Esophagus squamous epithelium (tissue), 4 donors: ENCODE measurements around the gene ARNT2.

ENCODE experiments used
- POLR2A ChIP-seq, 4 donors: fragments of 450-650 bp; IDR thresholded peaks; one replicate each; pipeline ENCODE4 v1.6.1; 2017; ENCODE audit warnings: antibody characterized with exemption in 4 of 4, mild to moderate bottlenecking in 4 of 4, moderate library complexity in 3 of 4
- TF ChIP-seq, protein P1 (sequence below), 6 experiments: fragments of 450-650 bp in 4 of 6; fragments of 200-600 bp in 2 of 6; sonication (generic) in 2 of 6; IDR thresholded peaks; one replicate each; pipeline ENCODE4 v1.5.1; 2016 to 2019; ENCODE audit warnings: antibody characterized with exemption in 6 of 6, mild to moderate bottlenecking in 4 of 6, moderate library complexity in 4 of 6

DNA sequence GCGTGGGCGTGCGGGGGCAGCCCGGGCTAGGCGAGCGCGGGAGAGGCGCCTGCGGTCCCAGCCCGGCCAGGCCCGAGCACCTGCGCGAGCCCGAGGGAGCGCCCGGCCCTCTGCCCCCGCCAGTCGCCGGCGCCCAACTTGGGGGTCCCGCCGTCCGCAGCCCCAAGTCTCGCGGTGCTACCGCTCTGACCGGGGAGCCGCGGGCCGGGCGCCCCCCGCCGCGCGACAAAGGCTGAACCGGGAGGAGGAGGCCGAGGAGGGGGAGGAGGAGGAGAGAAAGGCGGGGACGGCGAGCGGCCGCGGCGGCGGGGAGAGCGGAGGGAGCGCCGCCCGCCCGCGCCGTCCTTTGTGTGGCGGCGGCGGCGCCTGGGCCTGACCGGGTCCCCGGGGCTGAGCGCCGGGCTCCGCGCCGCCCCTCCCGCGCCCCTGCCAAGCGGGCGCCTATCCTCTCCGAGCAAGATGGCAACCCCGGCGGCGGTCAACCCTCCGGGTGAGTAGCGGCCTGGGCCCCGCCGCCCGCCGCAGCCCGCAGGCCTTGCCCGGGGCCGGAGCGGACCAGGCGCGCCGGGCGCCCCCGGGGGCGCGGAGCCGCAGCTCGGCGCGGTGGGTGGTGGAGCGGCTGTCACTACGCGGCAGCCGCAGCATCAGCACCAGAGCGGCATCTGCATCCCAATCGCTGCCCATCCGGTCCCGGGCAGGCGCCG lies at the start of gene ARNT2:
- TF ChIP-seq, protein P1, sequence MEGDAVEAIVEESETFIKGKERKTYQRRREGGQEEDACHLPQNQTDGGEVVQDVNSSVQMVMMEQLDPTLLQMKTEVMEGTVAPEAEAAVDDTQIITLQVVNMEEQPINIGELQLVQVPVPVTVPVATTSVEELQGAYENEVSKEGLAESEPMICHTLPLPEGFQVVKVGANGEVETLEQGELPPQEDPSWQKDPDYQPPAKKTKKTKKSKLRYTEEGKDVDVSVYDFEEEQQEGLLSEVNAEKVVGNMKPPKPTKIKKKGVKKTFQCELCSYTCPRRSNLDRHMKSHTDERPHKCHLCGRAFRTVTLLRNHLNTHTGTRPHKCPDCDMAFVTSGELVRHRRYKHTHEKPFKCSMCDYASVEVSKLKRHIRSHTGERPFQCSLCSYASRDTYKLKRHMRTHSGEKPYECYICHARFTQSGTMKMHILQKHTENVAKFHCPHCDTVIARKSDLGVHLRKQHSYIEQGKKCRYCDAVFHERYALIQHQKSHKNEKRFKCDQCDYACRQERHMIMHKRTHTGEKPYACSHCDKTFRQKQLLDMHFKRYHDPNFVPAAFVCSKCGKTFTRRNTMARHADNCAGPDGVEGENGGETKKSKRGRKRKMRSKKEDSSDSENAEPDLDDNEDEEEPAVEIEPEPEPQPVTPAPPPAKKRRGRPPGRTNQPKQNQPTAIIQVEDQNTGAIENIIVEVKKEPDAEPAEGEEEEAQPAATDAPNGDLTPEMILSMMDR (IDR thresholded peaks at IDR 0.05): no peak
- no peak for TF ChIP-seq POLR2A (IDR thresholded peaks at IDR 0.05)
